MG63 (cell line): ENCODE measurements around the gene KCNJ10. TPM values are rescaled to one million over a fixed set of nuclear protein-coding genes. Genes with fewer than 3 reads are reported as not detected.

ENCODE experiments used
- DNase-seq: peaks from one replicate; pipeline ENCODE4 v3.0.0-alpha.2; 2020
- H3K27me3 ChIP-seq: fragments of 250-450 bp; sonication (Bioruptor Pico); 2 replicates; pipeline ENCODE4 v1.5.1; 2020; ENCODE audit warnings: mild to moderate bottlenecking, moderate library complexity
- H3K36me3 ChIP-seq: fragments of 250-450 bp; sonication (Bioruptor Pico); 2 replicates; pipeline ENCODE4 v1.5.1; 2020; ENCODE audit warnings: mild to moderate bottlenecking, moderate library complexity
- H3K4me3 ChIP-seq: fragments of 250-450 bp; sonication (Bioruptor Pico); 2 replicates; pipeline ENCODE4 v1.5.1; 2020; ENCODE audit warnings: mild to moderate bottlenecking, moderate library complexity
- H3K9me3 ChIP-seq: fragments of 250-450 bp; sonication (Bioruptor Pico); 2 replicates; pipeline ENCODE4 v1.5.1; 2020; ENCODE audit warnings: mild to moderate bottlenecking, moderate library complexity
- total RNA-seq: library from RNA; depleted of rRNA; stranded (reverse); fragments of >200 nt; shearing (Covaris generic); gene quantifications from 2 replicates; pipeline ENCODE4 v1.2.3, GENCODE V29; 2014; ENCODE audit warnings: low replicate concordance

The KCNJ10 gene
- total RNA-seq, 1 experiment from 2014 or later = not detected

GRCh38 chr1:159980076-159980475 is 89.9 kb downstream of the KCNJ10 start:
- Histone ChIP-seq H3K4me3 (no peak overlapping the region), H3K36me3 (peaks cover 69% of the 10 kb centered on the region), H3K27me3 (no peaks in the 10 kb centered on the region), H3K9me3 (no peaks in the 10 kb centered on the region)
- DNase-seq = no peak

- no peak overlapping the region for H3K4me3 ChIP-seq
- H3K9me3 ChIP-seq = no peaks in the 10 kb centered on the region
- no peak for DNase-seq
- H3K36me3 ChIP-seq = peaks cover 71% of the 10 kb centered on the region
- H3K27me3 ChIP-seq = no peaks in the 10 kb centered on the region
Measured at GRCh38 chr1:159979257-159979656, 90.7 kb downstream of the KCNJ10 start.

GRCh38 chr1:159978107-159978398 is 91.9 kb downstream of the KCNJ10 start:
- Histone ChIP-seq H3K36me3 (peaks cover 72% of the 10 kb centered on the region), H3K4me3 (no peak overlapping the region), H3K9me3 (no peaks in the 10 kb centered on the region), H3K27me3 (no peaks in the 10 kb centered on the region)
- no peak for DNase-seq

DNA sequence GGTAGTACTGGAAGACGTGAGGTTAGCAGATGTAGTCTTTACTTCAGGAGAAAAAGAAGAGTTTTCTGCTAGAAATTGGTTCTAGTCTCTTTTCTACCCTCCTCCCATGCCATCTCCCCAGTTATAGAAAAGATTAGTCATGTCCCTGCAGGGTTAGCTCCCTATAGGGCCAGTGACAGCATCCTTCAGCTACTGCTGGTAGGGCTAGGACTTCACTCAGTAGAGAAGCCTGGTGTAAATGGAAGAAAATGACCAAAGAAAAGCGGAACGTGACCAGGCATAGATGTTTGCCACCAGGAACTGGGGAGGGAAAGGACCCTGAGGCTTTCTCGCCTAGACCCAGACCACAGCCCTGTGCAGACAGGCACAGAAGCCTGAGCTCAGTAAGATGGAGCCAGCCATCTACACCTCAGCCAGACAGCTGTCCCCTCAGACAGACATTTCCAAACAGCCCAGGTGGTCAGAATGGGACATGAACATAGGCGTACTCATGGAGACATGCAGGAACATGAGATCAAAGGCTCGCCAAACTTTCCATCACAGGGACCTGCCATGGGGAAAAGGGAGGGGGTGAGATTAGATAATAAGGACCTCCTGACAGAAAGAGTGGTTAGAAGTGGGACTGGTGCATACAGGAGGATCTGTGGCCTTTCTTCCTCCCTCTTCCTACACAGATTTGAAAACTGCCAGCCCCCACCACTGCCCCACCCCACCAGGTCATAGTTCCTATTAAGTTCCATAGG is 92.4 kb downstream of the KCNJ10 start:
- Histone ChIP-seq H3K36me3 (peaks cover 70% of the 10 kb centered on the region), H3K27me3 (no peaks in the 10 kb centered on the region), H3K9me3 (no peaks in the 10 kb centered on the region), H3K4me3 (no peak overlapping the region)
- no peak for DNase-seq

GRCh38 chr1:159974350-159974965 is 95.5 kb downstream of the KCNJ10 start:
- Histone ChIP-seq H3K36me3 (peaks cover 60% of the 10 kb centered on the region), H3K4me3 (no peak overlapping the region), H3K9me3 (no peaks in the 10 kb centered on the region), H3K27me3 (no peaks in the 10 kb centered on the region)
- DNase-seq = no peak

DNA sequence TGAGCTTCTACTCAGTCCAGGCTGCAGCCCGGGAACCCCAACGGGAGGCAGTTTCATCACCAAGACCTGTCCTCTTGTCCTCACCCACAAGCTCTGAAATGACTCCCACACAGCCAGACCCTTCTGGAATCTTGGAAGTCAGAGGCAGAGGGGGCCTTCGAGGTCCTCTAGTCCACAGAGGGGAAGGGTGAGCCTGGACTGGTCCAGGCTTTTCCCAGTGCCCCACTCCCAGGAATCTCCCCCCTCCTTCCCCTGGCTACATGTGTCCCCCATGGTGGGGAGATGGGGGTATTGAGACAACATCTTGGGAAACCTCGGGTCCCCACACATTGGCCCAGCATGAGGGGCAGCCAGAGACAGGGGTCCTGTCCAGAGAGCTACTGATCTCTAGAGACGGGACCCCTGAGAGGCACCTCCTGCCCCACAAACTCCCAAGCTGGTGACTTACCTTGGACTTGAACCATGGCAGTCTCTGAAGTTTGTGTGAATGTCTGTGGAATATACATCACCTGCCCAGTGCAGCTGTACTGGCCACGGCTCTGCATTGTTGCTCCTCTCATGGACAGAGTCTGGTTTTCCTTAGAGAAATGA is 96.5 kb downstream of the KCNJ10 start:
- Histone ChIP-seq H3K27me3 (no peaks in the 10 kb centered on the region), H3K9me3 (no peaks in the 10 kb centered on the region), H3K4me3 (no peak overlapping the region), H3K36me3 (peaks cover 57% of the 10 kb centered on the region)
- no peak for DNase-seq

- Histone ChIP-seq H3K4me3 (no peak overlapping the region), H3K9me3 (peaks cover under 1% of the 10 kb centered on the region; the same call in 1 of the 2 replicates), H3K36me3 (peaks cover 55% of the 10 kb centered on the region), H3K27me3 (no peaks in the 10 kb centered on the region)
- no peak for DNase-seq
Measured at GRCh38 chr1:159972443-159973205, 97.3 kb downstream of the KCNJ10 start.

GRCh38 chr1:159970932-159971342 is 99.0 kb downstream of the KCNJ10 start:
- Histone ChIP-seq H3K9me3 (peaks cover 7% of the 10 kb centered on the region), H3K27me3 (no peaks in the 10 kb centered on the region), H3K36me3 (peaks cover 61% of the 10 kb centered on the region), H3K4me3 (no peak overlapping the region)
- DNase-seq = no peak

DNA sequence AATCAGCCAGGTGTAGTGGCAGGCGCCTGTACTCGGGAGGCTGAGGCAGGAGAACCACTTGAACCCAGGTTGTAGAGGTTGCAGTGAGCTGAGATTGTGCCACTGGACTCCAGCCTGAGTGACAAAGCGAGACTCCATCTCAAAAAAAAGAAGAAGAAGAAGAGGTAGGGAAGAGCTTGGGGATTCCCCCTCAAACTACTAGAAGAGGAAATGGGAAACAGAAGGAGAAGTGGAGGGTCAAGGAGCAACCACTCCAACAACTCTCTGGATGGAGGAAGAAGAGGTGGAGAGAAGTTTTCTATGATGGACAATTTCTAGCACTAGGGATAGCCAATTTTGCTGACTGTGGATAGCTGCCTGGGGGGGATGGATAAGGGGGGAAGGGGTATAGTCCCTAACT is 101.1 kb downstream of the KCNJ10 start:
- peaks cover 10% of the 10 kb centered on the region for H3K9me3 ChIP-seq
- H3K4me3 ChIP-seq = no peak overlapping the region
- no peaks in the 10 kb centered on the region for H3K27me3 ChIP-seq
- DNase-seq = no peak
- peaks cover 65% of the 10 kb centered on the region for H3K36me3 ChIP-seq

GRCh38 chr1:159965263-159965662 is 104.7 kb downstream of the KCNJ10 start:
- no peak for DNase-seq
- Histone ChIP-seq H3K4me3 (no peak overlapping the region), H3K27me3 (no peaks in the 10 kb centered on the region), H3K36me3 (peaks cover 61% of the 10 kb centered on the region), H3K9me3 (peaks cover 10% of the 10 kb centered on the region)

GRCh38 chr1:159964144-159964543 is 105.8 kb downstream of the KCNJ10 start:
- no peak overlapping the region for H3K4me3 ChIP-seq
- peaks cover 10% of the 10 kb centered on the region for H3K9me3 ChIP-seq
- no peaks in the 10 kb centered on the region for H3K27me3 ChIP-seq
- H3K36me3 ChIP-seq = peaks cover 60% of the 10 kb centered on the region
- no peak for DNase-seq

GRCh38 chr1:159962176-159962575 is 107.8 kb downstream of the KCNJ10 start:
- H3K4me3 ChIP-seq = peak overlapping the region; percentile 57
- H3K36me3 ChIP-seq = peaks cover 49% of the 10 kb centered on the region
- no peak for DNase-seq
- H3K27me3 ChIP-seq = no peaks in the 10 kb centered on the region
- H3K9me3 ChIP-seq = peaks cover 5% of the 10 kb centered on the region

GRCh38 chr1:159961636-159962035 is 108.3 kb downstream of the KCNJ10 start:
- peaks cover 44% of the 10 kb centered on the region for H3K36me3 ChIP-seq
- 0 out of 2 replicates have a peak, but pooled peaks cover 4% of the 10 kb centered on the region for H3K9me3 ChIP-seq
- peak overlapping the region; percentile 57 for H3K4me3 ChIP-seq
- no peaks in the 10 kb centered on the region for H3K27me3 ChIP-seq
- no peak for DNase-seq

- 0 out of 2 replicates have a peak, but pooled peaks cover 1% of the 10 kb centered on the region for H3K9me3 ChIP-seq
- H3K27me3 ChIP-seq = no peaks in the 10 kb centered on the region
- DNase-seq = peak; percentile 99
- peaks cover 37% of the 10 kb centered on the region for H3K36me3 ChIP-seq
- peak overlapping the region; percentile 57 for H3K4me3 ChIP-seq
Measured at GRCh38 chr1:159960721-159961381, 109.1 kb downstream of the KCNJ10 start.

DNA sequence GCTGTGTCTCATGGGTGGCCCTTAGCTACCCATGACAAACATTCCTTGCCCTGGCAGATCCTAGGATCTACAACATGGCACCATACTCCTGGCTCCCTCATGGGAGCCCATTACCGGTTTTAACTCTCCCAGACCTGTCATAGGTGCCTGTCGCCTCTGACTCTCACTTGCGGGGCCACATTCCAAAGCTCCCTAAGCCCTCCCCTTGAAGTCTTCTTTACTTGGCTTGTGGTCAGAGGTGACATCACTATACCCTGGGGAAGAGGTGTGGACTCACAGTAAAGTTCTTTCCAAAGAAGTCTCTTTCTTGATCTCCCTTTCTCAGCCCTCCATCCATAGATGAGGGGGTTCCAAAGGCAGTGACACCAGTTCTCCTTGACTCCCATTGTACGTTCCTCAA is 110.5 kb downstream of the KCNJ10 start:
- Histone ChIP-seq H3K9me3 (no peaks in the 10 kb centered on the region), H3K36me3 (peaks cover 23% of the 10 kb centered on the region), H3K27me3 (no peaks in the 10 kb centered on the region), H3K4me3 (no peak overlapping the region)
- peak; percentile 38 for DNase-seq

DNA sequence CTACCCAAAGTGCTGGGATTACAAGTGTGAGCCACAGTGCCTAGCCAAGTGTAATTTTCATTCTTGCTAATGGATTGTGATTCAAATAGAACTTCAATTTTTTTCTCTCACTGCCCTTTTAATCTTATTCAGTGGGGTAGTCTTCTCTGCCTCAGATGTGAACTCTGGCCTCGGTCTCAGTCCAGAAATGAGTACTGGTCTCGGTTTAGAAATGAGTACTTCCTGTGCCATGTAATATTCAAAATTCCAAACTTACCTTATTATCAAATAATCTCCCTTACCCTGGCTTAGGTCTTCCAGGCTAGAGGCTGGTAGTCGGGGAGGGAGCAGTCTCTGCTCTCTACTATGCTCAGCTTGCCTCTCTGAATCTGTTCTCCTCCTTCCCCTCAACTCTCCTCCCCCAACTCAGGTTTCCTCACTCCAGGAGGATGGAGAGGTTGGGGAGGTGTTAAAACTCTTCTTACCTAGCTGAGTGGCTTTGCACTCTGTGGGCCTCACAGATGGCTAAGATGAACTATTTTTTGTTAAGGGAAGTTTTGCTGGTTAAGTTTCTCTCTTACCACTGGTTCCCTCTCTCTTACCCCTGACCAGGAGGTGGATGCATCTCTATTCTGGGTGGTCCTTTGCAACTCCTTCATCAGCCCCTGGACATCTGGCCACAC is 111.1 kb downstream of the KCNJ10 start:
- H3K27me3 ChIP-seq = no peaks in the 10 kb centered on the region
- DNase-seq = no peak
- H3K36me3 ChIP-seq = peaks cover 17% of the 10 kb centered on the region
- no peak overlapping the region for H3K4me3 ChIP-seq
- no peaks in the 10 kb centered on the region for H3K9me3 ChIP-seq
